ENCODE data around the gene C1RL.
"Not testable (repeated sequence)": the region's sequence is repeated elsewhere in the genome, so short reads cannot be mapped to it uniquely, and the experiment has no call there.

Gene C1RL

DNA sequence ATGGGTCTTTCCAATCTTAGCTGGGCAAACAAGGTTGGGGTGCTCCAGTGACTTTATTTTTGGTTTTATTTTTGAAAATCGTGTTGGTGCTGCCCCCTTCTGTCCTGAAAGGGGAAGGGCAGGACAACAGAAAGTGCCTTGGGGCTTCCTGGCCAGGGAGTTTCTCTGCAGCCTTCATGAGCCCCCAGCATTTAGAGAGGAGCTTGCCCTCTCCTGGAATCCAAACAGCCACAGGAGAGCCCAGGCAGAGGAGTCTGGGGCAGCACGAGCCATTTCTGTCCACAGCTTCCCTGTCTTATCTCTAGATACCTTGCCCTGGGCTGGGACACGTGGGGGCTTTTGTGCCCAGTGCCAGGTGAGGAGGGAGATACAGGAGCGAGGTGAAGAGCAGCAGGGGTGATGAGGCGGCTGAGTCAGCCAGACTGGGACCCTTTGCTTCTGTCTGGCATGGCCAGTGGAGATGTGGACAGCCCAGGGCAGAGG lies 4.4 kb upstream of the C1RL start:
- peak; percentile 28 for DNase-seq

DNA sequence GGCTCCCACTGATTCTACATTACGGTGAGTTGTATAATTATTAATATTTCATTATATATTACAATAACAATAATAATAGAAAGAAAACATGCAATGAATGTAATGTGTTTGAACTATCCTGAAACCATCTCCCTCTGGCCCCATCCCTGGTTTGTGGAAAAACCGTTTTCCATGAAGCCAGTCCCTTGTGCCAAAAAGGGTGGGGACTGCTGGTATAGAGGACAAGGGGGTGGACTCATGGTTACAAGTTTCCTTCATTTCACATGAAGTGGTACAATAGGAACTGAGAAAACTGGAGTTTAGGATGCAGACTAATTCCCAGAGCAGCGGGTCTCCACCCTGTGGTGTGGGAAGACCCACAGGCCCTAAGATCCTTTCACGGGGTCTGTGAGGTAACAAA lies 3.0 kb upstream of the C1RL start:
- no peak for DNase-seq

- no peak for DNase-seq
Observed at GRCh38 chr12:7110661-7111060, 1.6 kb upstream of the C1RL start.

DNA sequence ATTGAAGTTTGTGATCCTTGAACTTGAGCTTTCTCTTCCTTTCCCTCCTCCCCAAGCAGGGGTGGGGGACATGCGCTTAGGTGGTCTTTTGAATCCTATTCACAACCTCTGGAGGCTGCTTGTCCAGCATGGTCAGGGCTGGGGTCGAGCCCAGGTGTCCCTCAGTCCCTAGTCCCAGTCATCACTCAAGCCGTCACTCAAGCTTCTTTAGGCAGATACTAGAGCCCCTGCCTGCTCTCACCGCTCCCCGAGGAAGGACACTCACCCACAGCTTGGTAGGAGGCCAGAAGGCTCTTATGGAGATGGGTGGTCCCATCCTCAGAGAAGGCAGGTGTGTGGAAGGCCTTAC lies 532 bp upstream of the C1RL start:
- DNase-seq: no peak

DNA sequence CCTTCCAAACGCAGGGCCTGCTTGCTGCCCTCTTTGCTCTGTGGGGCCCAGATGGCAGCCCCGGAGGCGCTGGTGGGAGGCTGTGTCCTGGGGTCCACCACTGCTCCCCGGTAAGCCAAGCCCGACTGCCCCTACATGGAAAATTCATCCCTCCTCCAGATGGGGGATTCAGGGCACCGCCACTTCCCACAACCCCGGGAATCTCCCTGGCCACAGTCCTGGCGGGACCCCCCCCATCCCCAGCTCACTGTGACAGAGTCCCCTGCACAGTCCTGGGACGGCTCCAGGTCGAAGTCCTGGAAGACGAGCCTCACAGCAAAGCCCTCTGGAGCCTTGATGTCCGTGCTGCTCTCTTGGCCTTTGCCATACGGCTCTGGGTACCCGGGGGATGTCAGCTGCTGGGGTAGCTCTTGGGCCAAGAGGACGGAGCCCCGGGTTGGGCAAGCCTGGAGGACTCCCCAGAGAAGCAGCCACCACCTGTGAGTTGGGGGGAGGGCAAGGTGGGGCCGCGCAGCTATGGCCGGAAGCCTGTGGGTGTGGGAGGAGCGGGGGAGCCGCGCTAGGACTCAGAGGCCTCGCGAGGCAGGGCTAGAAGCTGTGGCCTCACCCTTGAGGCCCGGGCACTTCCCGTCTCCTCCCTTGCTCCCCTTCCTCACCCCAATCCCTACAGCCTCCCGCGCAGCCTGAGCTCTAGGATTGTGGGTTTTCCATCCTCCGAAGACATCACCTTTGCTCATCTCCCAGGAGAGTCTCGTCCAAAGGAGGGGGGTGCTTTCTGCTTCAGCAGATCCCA lies 815 bp downstream of the C1RL start:
- DNase-seq: peak; percentile 69

DNA sequence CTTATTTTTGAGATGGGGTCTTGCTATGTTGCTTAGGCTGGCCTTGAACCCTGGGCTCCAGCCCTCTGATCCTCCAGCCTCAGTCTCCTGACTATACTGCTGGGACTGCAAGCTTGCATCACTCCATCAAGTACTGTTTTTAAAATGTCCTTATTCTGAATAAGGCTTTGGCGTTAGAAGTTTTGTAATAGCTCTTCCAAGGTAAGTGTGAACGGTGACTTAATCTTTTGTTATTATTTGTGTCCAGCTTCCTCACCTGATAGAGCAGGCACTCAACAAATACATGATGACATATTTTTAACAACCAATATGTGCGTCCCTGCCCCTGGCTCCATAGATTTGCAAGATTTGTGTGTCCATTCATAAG lies 1.4 kb downstream of the C1RL start:
- DNase-seq: no peak

DNA sequence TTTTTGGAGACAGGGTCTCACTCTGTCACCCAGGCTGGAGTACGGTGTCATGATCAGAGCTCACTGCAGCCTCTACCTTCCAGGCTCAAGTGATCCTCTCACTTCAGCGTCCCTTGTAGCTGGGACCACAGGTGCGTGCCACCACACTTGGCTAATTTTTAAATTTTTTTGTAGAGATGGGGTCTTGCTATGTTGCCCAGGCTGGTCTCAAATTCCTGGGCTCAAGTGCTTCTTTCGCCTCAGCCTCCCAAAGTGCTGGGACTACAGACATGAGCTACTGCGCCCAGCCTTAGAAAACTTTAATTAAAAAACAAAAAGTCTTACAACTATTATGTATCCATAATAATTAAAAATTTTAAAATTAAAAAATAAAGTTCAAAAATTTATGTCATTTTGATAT lies 1.8 kb downstream of the C1RL start:
- DNase-seq: not testable (repeated sequence)

- no peak for DNase-seq
Observed at GRCh38 chr12:7106082-7106481, 2.9 kb downstream of the C1RL start.

DNA sequence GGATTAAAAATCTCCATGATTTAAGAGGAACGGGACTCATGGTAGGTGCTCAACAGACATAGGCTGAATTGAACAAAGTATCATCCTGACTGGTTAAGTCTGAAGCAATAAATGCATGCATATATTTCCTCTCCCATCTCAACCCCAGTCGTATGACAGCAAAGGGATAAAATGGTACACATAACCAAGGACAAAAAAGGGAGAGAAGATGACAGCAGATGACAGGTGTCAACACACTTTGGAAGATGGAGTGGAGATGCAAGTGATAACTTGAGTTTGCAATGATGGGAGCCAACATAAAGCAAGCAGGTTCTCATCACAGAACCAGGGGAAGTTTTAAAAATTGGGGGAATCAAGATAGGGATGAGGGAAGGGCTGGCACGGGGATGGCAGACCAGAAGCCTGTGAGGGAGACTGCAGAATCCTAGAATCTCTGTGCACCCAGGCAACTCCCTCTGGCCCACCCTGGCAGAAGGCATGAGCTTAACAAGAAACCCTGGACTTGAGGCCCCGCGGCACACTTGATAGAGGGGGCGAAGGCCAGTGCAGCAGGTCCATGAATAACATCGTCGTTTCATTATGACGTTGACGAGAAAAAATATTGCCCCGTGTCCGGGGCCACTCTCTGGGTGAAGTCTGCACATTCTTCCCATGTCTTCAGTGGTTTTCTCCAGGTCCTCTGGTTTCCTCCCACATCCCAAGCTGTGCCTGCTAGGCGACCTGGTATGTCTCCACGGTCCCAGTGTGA lies 5.0 kb downstream of the C1RL start:
- DNase-seq: no peak

DNA sequence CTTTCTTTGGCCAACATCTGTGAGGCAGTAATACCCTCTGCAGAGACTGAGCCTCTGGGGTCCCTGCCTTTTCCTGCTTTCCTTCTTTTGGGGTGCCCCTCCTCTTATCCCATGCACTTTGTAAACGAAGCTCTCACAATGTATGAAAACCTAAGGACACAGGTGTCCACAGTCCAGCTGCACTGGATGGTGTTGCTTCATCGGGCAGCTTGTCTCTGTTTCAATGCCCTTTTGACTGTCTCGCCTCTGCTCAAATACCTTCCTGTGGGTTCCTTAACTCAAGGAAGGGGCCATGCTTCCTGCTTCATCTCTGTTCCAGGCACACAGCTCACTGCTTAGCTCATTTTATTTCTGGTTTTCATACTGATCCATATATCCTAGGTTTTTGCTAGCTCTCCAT lies 6.4 kb downstream of the C1RL start:
- no peak for DNase-seq

DNA sequence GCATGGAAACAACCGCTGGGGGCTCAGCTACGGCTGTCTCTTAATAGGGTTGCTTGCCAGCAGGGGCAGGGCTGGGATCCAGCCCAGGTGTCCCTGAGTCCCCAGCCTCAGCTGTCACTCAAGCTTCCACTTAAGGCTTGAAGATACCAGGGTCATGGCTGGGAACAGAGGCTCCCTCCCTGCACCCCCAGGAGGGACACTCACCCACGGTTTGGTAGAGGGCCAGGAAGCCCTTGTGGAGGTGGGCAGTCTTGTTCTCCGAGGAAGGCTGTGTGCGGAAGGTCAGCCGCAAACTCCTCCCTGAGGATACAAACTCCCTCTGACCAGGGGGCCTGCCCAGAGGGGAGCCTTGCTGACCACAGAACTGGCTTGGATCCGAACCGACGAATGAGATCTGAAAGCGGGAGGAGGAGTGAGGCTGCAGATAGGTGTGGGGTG lies 7.3 kb downstream of the C1RL start:
- DNase-seq: no peak

GRCh38 chr12:7101047-7101693 lies 7.8 kb downstream of the C1RL start:
- DNase-seq: no peak

DNA sequence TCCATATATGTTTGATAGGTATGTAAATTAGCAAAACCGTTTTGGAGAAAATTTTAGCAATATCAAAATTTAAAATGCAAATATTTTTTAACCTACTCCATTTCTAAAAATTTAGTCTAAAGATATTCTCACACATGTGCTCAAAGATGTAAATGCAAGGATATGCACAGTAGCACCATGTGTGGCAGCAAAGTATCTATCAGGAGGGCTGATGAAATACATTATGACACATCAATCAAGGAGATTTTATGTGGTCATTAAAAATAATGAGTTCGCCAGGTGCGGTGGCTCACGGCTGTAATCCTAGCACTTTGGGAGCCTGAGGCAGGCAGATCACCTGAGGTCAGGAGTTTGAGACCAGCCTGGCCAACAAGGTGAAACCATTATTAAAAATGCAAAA lies 8.8 kb downstream of the C1RL start:
- DNase-seq: no peak

GRCh38 chr12:7099290-7099996 lies 9.6 kb downstream of the C1RL start:
- DNase-seq: peak; percentile 81

GRCh38 chr12:7096979-7097378 lies 12.0 kb downstream of the C1RL start:
- no peak for DNase-seq

DNA sequence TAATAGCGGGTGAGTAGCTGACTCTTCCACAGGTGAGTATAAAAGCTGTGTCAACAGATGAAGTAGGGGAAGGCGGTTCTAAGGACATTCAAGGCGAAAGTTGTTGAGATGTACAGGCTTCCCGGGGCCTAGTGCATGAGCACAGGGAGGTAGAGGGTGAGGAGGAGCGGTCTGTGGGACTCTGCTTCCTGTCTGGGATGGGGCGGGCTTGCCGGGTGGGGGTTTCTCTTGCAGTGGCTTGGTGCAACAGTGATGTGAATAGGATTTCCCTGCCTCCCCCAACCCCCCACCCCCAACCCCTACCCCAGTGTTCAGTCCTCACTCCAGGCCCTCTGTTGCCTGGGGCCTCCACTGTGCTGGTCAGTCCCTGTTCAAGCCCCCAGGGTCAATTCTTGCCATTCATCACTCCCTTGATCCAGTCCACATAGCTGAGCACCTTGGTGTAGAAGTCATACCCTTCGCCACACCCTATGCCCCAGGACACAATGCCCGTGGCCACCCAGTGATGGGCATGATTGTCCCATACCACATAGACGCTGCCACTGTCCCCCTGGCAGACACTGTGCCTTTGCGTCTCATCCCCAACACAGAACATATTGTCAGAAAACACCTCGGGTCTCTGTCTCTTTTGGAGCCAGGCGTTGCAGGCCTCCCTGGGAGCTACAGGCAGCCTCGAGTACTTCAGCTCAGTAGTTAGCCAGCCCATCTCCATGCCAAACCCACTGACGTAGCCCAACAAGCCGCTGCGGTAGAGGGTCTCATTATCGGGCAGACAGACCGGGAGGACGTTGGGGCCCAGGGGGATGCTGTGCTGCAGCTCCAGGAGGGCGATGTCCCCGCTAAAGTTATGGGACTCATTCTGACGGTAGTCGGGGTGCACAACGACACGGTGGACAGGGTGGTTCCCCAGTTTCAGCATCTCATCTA lies 12.7 kb downstream of the C1RL start:
- no peak for DNase-seq

- DNase-seq: no peak
Observed at GRCh38 chr12:7093892-7094291, 15.1 kb downstream of the C1RL start.

- no peak for DNase-seq
Observed at GRCh38 chr12:7093486-7093885, 15.5 kb downstream of the C1RL start.

GRCh38 chr12:7092986-7093460 lies 16.0 kb downstream of the C1RL start:
- DNase-seq: no peak

DNA sequence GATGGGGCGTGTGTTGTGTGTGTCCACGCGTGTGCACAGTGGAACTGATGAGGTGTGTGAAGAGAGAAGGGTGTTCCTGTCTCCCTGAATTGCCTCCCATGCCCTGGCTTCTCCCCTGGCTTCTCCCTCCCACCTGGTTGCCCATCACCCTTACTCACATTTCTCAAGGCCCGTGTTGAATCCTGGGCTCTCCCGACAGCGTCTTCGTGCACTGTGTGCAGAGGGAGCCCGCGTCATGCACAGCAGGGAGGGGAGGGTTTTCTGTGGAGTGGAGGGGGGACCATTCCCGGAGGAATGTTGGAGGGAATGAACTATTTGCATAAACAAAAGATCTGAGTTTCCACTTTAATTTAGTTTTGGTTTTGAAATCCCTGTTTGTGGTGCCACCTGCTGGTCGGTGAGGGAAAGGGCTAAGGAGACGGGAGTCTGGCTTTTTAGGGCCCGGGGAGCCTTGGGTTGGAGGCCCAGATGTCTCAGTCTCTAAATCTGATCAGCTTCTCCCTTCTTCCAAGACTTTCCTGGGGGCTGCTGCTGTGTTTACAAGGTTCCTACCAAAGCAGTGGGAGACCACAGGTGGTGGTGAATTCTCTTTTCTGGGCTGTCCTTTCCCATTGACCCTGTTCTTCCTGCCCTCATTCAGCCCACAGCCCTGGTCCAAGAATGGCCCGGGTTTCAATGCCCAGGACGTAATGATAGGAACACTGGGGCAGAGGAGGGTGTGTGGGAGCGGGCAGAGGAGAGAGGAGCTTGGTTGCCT lies 16.6 kb downstream of the C1RL start, which contains the start of gene C1R:
Gene C1R, minus strand, starts transcription at position 217 of the 757 bp plus-strand sequence. Its CDS starts 57 bp downstream, at position 160.
- DNase-seq: peak; percentile 16

GRCh38 chr12:7091660-7092228 lies 17.3 kb downstream of the C1RL start:
- DNase-seq: no peak

All from MV-4-11 (cell line).